K562 (cell line): ENCODE measurements around the gene DPP8. TPM values are rescaled to one million over a fixed set of nuclear protein-coding genes. Genes with fewer than 3 reads are reported as not detected.
"Not testable (repeated sequence)": the region's sequence is repeated elsewhere in the genome, so short reads cannot be mapped to it uniquely, and the experiment has no call there.

Source experiments
- ATAC-seq: fragments of 200-7000 bp; cut with Tn5 transposase; 3 replicates; pipeline ENCODE4 v1.9.1; 2020; ENCODE audit warnings: moderate library complexity
- BruUV-seq: library from RNA; stranded (reverse); fragments of 400-500 nt; replicated peaks from 2 replicates; lab custom pipeline; 2021; lab: Mats Ljungman, UMichigan
- CTCF ChIA-PET: fragments of 300-600 bp; formaldehyde crosslinking; extraction: SDS; loops from one replicate; lab custom pipeline; 2021; ENCODE audit warnings: low intra/inter-chr PET ratio; lab: Yijun Ruan, JAX
- POLR2A ChIA-PET: fragments of 300-600, 350-650 bp; sonication (Branson Sonifier 250); formaldehyde crosslinking; extraction: SDS; loops from one replicate; lab custom pipeline; 2021; ENCODE audit warnings: antibody characterized with exemption, inconsistent platforms; lab: Yijun Ruan, JAX
- DNase-seq, 4 experiments: peaks; one replicate each; pipeline versions ENCODE4 v3.0.0 to v3.0.0-alpha.2; 2011 to 2018; ENCODE audit warnings: low spot score in 3 of 4, mixed read lengths in 3 of 4; ENCODE audit errors: extremely low read depth in 1 of 4
- FAIRE-seq: peaks from 2 replicates; lab custom pipeline; 2011; peaks lifted over from hg19 to GRCh38; lab: Jason Lieb, UNC
- H2AFZ ChIP-seq: 2 replicates; pipeline ENCODE4 v1.6.0; 2011; ENCODE audit warnings: low read depth, low read length, control low read depth, inconsistent platforms
- H3K27ac ChIP-seq: fragments of 200-600 bp; 3 replicates; pipeline ENCODE4 v1.8.0; 2011; ENCODE audit warnings: low read depth, mild to moderate bottlenecking, control low read depth, inconsistent platforms, low read length, moderate library complexity, mixed read lengths; ENCODE audit errors: extremely low read depth
- H3K27me3 ChIP-seq, 2 experiments: fragments of 300-600 bp in 1 of 2; 2 replicates in 1 of 2; 3 replicates in 1 of 2; pipeline versions ENCODE4 v1.6.0 to v1.8.0; 2011; ENCODE audit warnings: inconsistent platforms in 2 of 2, low read length in 2 of 2, mild to moderate bottlenecking in 1 of 2, mixed read lengths in 1 of 2, moderate library complexity in 1 of 2; ENCODE audit not compliant: control insufficient read depth in 2 of 2, insufficient read depth in 2 of 2
- H3K36me3 ChIP-seq: fragments of 300-600 bp; 3 replicates; pipeline ENCODE4 v1.8.0; 2011; ENCODE audit warnings: mild to moderate bottlenecking, low read length, inconsistent platforms; ENCODE audit not compliant: control insufficient read depth, insufficient read depth
- H3K4me1 ChIP-seq, 2 experiments: fragments of 200-600 bp in 1 of 2; replicated peaks in 1 of 2; 2 replicates in 1 of 2; 3 replicates in 1 of 2; pipeline versions ENCODE4 v1.5.1 to v1.8.0; 2011; ENCODE audit warnings: inconsistent platforms in 2 of 2, low read length in 2 of 2, mild to moderate bottlenecking in 1 of 2, mixed read lengths in 1 of 2, moderate library complexity in 1 of 2; ENCODE audit not compliant: control insufficient read depth in 2 of 2, insufficient read depth in 2 of 2
- H3K4me2 ChIP-seq: 2 replicates; pipeline ENCODE4 v1.6.1; 2011; ENCODE audit warnings: low read length, control low read depth, inconsistent platforms, mixed read lengths; ENCODE audit not compliant: insufficient read depth
- H3K4me3 ChIP-seq: fragments of 200-600 bp; sonication (generic), shearing (Covaris generic); 2 replicates; pipeline ENCODE4 v1.5.1; 2016; ENCODE audit warnings: control low read depth, inconsistent platforms
- H3K79me2 ChIP-seq: fragments of 200-600 bp; 3 replicates; pipeline ENCODE4 v1.8.0; 2011; ENCODE audit warnings: low read length, inconsistent platforms; ENCODE audit not compliant: control insufficient read depth, insufficient read depth
- H3K9ac ChIP-seq, 2 experiments: 2 replicates each; pipeline versions ENCODE4 v1.6.0 to v1.6.1; 2011; ENCODE audit warnings: low read depth in 2 of 2, low read length in 2 of 2, control low read depth in 1 of 2, inconsistent platforms in 1 of 2, mild to moderate bottlenecking in 1 of 2, mixed read lengths in 1 of 2; ENCODE audit not compliant: insufficient read depth in 1 of 2
- H3K9me1 ChIP-seq: one replicate; pipeline ENCODE4 v1.6.0; 2011; ENCODE audit warnings: inconsistent platforms, mild to moderate bottlenecking, low read length, moderate library complexity; ENCODE audit not compliant: control insufficient read depth, insufficient read depth
- H3K9me3 ChIP-seq: replicated peaks from 2 replicates; pipeline ENCODE4 v1.5.1; 2011; ENCODE audit warnings: low read depth, low read length, inconsistent platforms; ENCODE audit not compliant: control insufficient read depth, insufficient read depth
- H4K20me1 ChIP-seq: replicated peaks from 2 replicates; pipeline ENCODE4 v1.6.1; 2011; ENCODE audit warnings: low read length, inconsistent platforms, mixed read lengths; ENCODE audit not compliant: control insufficient read depth, insufficient read depth
- CEBPB ChIP-seq: fragments of 450-650 bp; IDR thresholded peaks from 2 replicates; pipeline ENCODE4 v1.6.1; 2016; ENCODE audit warnings: missing genetic modification characterization, missing compliant biosample characterization
- CHD2 ChIP-seq: IDR thresholded peaks from 2 replicates; pipeline ENCODE4 v1.6.1; 2011; ENCODE audit warnings: low read depth, low read length
- KDM1A ChIP-seq, 2 experiments: fragments of 450-650 bp; IDR thresholded peaks; 2 replicates each; pipeline ENCODE4 v1.6.1; 2016; ENCODE audit warnings: mild to moderate bottlenecking in 2 of 2
- LEF1 ChIP-seq: fragments of 450-650 bp; IDR thresholded peaks from 2 replicates; pipeline ENCODE4 v1.6.1; 2016; ENCODE audit warnings: mild to moderate bottlenecking
- NRF1 ChIP-seq, 2 experiments: fragments of 450-650 bp; IDR thresholded peaks in 1 of 2; conservative IDR thresholded peaks in 1 of 2; 2 replicates each; pipeline ENCODE4 v1.6.1; 2014; ENCODE audit warnings: mild to moderate bottlenecking in 2 of 2
- PML ChIP-seq: IDR thresholded peaks from 2 replicates; pipeline ENCODE4 v1.6.1; 2012; ENCODE audit warnings: low read length, inconsistent platforms
- SMARCA5 ChIP-seq: fragments of 450-650 bp; IDR thresholded peaks from 2 replicates; pipeline ENCODE4 v1.6.1; 2016
- ZBTB33 ChIP-seq: sonication (generic); formaldehyde crosslinking; IDR thresholded peaks from 2 replicates; pipeline ENCODE4 v1.8.1; 2023; ENCODE audit warnings: mild to moderate bottlenecking, missing genetic modification reagents
- ZNF384 ChIP-seq: IDR thresholded peaks from 2 replicates; pipeline ENCODE4 v1.6.1; 2012; ENCODE audit warnings: low read depth, low read length, improper control_type of control experiment
- ZNF507 ChIP-seq: conservative IDR thresholded peaks from 2 replicates; pipeline ENCODE4 v1.6.1; 2017; ENCODE audit warnings: missing genetic modification characterization, missing compliant biosample characterization
- WGBS: fragments of 100-300 bp; shearing (Covaris generic); methylation state at CpG from one replicate; pipeline ENCODE4 v1.1.6; 2016; ENCODE audit warnings: low coverage, mixed read lengths; ENCODE audit not compliant: insufficient coverage; ENCODE audit errors: missing lambda C conversion rate; 5-methylcytosine and 5-hydroxymethylcytosine counted together
- in situ Hi-C: fragments of 300-500 bp; cut with MboI; formaldehyde crosslinking; loops from 4 replicates; pipeline ENCODE4 v1.15.0; 2018; ENCODE audit warnings: inconsistent platforms, mixed read lengths
- intact Hi-C: fragments of 100-400 bp; cut with micrococcal nuclease; formaldehyde crosslinking; loops from 2 replicates; pipeline ENCODE4 v1.14.2; 2022
- polyA plus RNA-seq, 8 experiments: library from polyadenylated mRNA; depleted of rRNA in 4 of 8; stranded (reverse) in 5 of 8; unstranded in 3 of 8; fragments of >200 nt; fragmentation: Nextera tagmentation in 2 of 8; fragmentation: Illumina TruSeq in 1 of 8; extraction: Ambion mirVana in 2 of 8; extraction: Trizol in 1 of 8; gene quantifications; 2 replicates each; pipeline versions ENCODE4 v1.2.1 to v1.2.3, GENCODE V29; 2011 to 2014; ENCODE audit warnings: inconsistent platforms in 1 of 8, missing spikeins in 1 of 8
- total RNA-seq, 7 experiments: library from RNA; depleted of rRNA in 6 of 7; stranded (reverse); fragments of >200 nt in 6 of 7; fragmentation: Illumina TruSeq in 2 of 7; extraction: Trizol in 2 of 7; gene quantifications; 2 replicates each; pipeline versions ENCODE4 v1.2.1 to v1.2.3, GENCODE V29; 2011 to 2021; ENCODE audit warnings: low replicate concordance in 1 of 7

Gene DPP8
- total and polyA plus RNA-seq, 9 of the 15 experiments (the other 6 are each of a cell fraction or from before 2014, with no cell fraction given) = 5.5 to 36.7 (median 20.7) TPM

GRCh38 chr15:65550681-65551098 lies 33.2 kb upstream of the DPP8 start (continued):
- TF ChIP-seq CEBPB (tag) (peak; percentile 16; the same call in 1 of the 2 replicates), ZNF507 (no peak), CHD2 (no peak), PML (0 out of 2 replicates have a peak, but pooled peaks have one; percentile 2), NRF1 (conservative IDR thresholded peaks at IDR 0.05 in 1 of 2, IDR thresholded peaks at IDR 0.05 in 1 of 2) (no peak)

GRCh38 chr15:65549288-65549687 lies 31.8 kb upstream of the DPP8 start:
- Histone ChIP-seq H3K36me3 (peaks cover 19% of the 10 kb centered on the region), H3K79me2 (peaks cover 87% of the 10 kb centered on the region), H3K27ac (0 out of 3 replicates have a peak overlapping the region, but pooled peaks have one; percentile 57), H3K4me2 (peak overlapping the region; percentile 52; the same call in 1 of the 2 replicates), H3K4me1 (peaks cover 4 to 25% of the 10 kb centered on the region in 2 experiments; a peak in 3 of 5 replicates), H4K20me1 (peaks cover 17% of the 10 kb centered on the region)
- H3K9me3 ChIP-seq, H3K27me3 ChIP-seq, H3K9me1 ChIP-seq, H3K9ac ChIP-seq, DNase-seq, CTCF ChIA-PET, FAIRE-seq, in situ Hi-C loops, H2AFZ ChIP-seq, intact Hi-C loops, BruUV-seq, H3K4me3 ChIP-seq, ATAC-seq: not testable (repeated sequence)
- 87% methylated on average over 5 of the region's 9 CpGs for WGBS
- TF ChIP-seq LEF1 = peak; percentile 46; the same call in 1 of the 2 replicates
- peak; percentile 86; the same call in 1 of the 2 replicates for TF ChIP-seq ZBTB33 (CRISPR knock-in tag)
- peak; percentile 44; the same call in 1 of the 2 replicates for TF ChIP-seq ZNF384
- TF ChIP-seq KDM1A (IDR thresholded peaks at IDR 0.05) = 0 out of 4 replicates have a peak, but pooled peaks of 1 of the 2 experiments have one; percentile 13
- TF ChIP-seq SMARCA5 = peak; percentile 28; the same call in 1 of the 2 replicates
- POLR2A ChIA-PET = interaction anchor here (0.6 to 1.9 kb wide), 7 partner anchors 9 to 146 kb away, joined by 3 to 6 read pairs (median 3); no protein-coding TSS in a partner anchor
